Keratinocyte (primary cell): ENCODE measurements around the gene RYR2. TPM values are rescaled to one million over a fixed set of nuclear protein-coding genes. Genes with fewer than 3 reads are reported as not detected.

Source experiments
- DNase-seq: peaks from one replicate; pipeline ENCODE4 v3.0.0-alpha.2; 2011; ENCODE audit warnings: low read depth, missing footprints, low spot score
- FAIRE-seq: peaks from 2 replicates; lab custom pipeline; 2011; peaks lifted over from hg19 to GRCh38; lab: Jason Lieb, UNC
- H2AFZ ChIP-seq: 2 replicates; pipeline ENCODE4 v1.6.0; 2012; ENCODE audit warnings: low read length, control low read depth, inconsistent platforms; ENCODE audit not compliant: control insufficient read depth
- H3K27ac ChIP-seq: 2 replicates; pipeline ENCODE4 v1.5.1; 2011; ENCODE audit warnings: low read length; ENCODE audit not compliant: control insufficient read depth, insufficient read depth
- H3K27me3 ChIP-seq: 3 replicates; pipeline ENCODE4 v1.6.0; 2011; ENCODE audit warnings: low read length; ENCODE audit not compliant: control insufficient read depth, insufficient read depth; ENCODE audit errors: extremely low read depth
- H3K36me3 ChIP-seq, 2 experiments: 2 replicates in 1 of 2; 3 replicates in 1 of 2; pipeline ENCODE4 v1.5.1; 2011; ENCODE audit warnings: low read length in 2 of 2, mild to moderate bottlenecking in 1 of 2; ENCODE audit not compliant: control insufficient read depth in 2 of 2, insufficient read depth in 2 of 2; ENCODE audit errors: extremely low read depth in 1 of 2
- H3K4me1 ChIP-seq: 3 replicates; pipeline ENCODE4 v1.5.1; 2011; ENCODE audit warnings: low read length; ENCODE audit not compliant: control insufficient read depth, insufficient read depth; ENCODE audit errors: extremely low read depth
- H3K4me2 ChIP-seq: 3 replicates; pipeline ENCODE4 v1.6.0; 2011; ENCODE audit warnings: low read depth, low read length; ENCODE audit not compliant: control insufficient read depth, insufficient read depth; ENCODE audit errors: extremely low read depth
- H3K4me3 ChIP-seq, 3 experiments: fragments of 200-600 bp in 1 of 3; sonication (generic) in 1 of 3; 2 replicates in 2 of 3; 3 replicates in 1 of 3; pipeline ENCODE4 v1.5.1; 2011 to 2016; ENCODE audit warnings: low read length in 3 of 3, mild to moderate bottlenecking in 3 of 3, control low read depth in 2 of 3, inconsistent platforms in 1 of 3, low read depth in 1 of 3, mixed read lengths in 1 of 3, mixed run types in 1 of 3, moderate library complexity in 1 of 3; ENCODE audit not compliant: control insufficient read depth in 2 of 3, insufficient read depth in 2 of 3; ENCODE audit errors: extremely low read depth in 1 of 3
- H3K79me2 ChIP-seq: 2 replicates; pipeline ENCODE4 v1.6.0; 2012; ENCODE audit warnings: low read length; ENCODE audit not compliant: control insufficient read depth, insufficient read depth
- H3K9ac ChIP-seq: 3 replicates; pipeline ENCODE4 v1.6.0; 2011; ENCODE audit warnings: low read length; ENCODE audit not compliant: control insufficient read depth, insufficient read depth; ENCODE audit errors: extremely low read depth
- H3K9me1 ChIP-seq: 3 replicates; pipeline ENCODE4 v1.6.0; 2011; ENCODE audit warnings: low read length; ENCODE audit not compliant: control insufficient read depth, insufficient read depth; ENCODE audit errors: extremely low read depth
- H3K9me3 ChIP-seq: 2 replicates; pipeline ENCODE4 v1.5.1; 2012; ENCODE audit warnings: low read depth, low read length; ENCODE audit not compliant: control insufficient read depth
- H4K20me1 ChIP-seq: 3 replicates; pipeline ENCODE4 v1.6.0; 2011; ENCODE audit warnings: low read length; ENCODE audit not compliant: control insufficient read depth, insufficient read depth; ENCODE audit errors: extremely low read depth
- CTCF ChIP-seq, 3 experiments: IDR thresholded peaks in 1 of 3; conservative IDR thresholded peaks in 1 of 3; optimal IDR thresholded peaks in 1 of 3; 2 replicates in 2 of 3; 3 replicates in 1 of 3; pipeline versions ENCODE3 to v1.5.1; 2011; ENCODE audit warnings: low read length in 3 of 3, mild to moderate bottlenecking in 3 of 3, moderate library complexity in 2 of 3, control low read depth in 1 of 3, inconsistent platforms in 1 of 3; ENCODE audit not compliant: insufficient read depth in 2 of 3; ENCODE audit errors: extremely low read depth in 1 of 3
- EZH2 ChIP-seq: IDR thresholded peaks from one replicate; pipeline ENCODE4 v1.6.1; 2012; ENCODE audit warnings: inconsistent platforms, mild to moderate bottlenecking, low read length, moderate library complexity
- dilution Hi-C: fragments of 300-500 bp; cut with MboI; formaldehyde crosslinking; loops from one replicate; pipeline ENCODE4 v1.7.0; 2020; ENCODE audit warnings: low sequenced_read_pairs; ENCODE audit not compliant: extremely low pct_ligation_motif_present
- polyA plus RNA-seq, 5 experiments: library from polyadenylated mRNA; depleted of rRNA in 3 of 5; stranded (reverse) in 3 of 5; stranded (forward) in 1 of 5; unstranded in 1 of 5; fragments of >200 nt; gene quantifications; 1 replicate in 1 of 5; 2 replicates in 3 of 5; 3 replicates in 1 of 5; pipeline versions ENCODE4 v1.2.1 to v1.2.3, GENCODE V29; 2011 to 2012; ENCODE audit warnings: missing spikeins in 2 of 5, low read depth in 1 of 5, low replicate concordance in 1 of 5

The RYR2 gene
- polyA plus RNA-seq, 1 donor (not counting 4 experiments of a cell fraction or from before 2014, with no cell fraction given): 0.05 TPM

DNA sequence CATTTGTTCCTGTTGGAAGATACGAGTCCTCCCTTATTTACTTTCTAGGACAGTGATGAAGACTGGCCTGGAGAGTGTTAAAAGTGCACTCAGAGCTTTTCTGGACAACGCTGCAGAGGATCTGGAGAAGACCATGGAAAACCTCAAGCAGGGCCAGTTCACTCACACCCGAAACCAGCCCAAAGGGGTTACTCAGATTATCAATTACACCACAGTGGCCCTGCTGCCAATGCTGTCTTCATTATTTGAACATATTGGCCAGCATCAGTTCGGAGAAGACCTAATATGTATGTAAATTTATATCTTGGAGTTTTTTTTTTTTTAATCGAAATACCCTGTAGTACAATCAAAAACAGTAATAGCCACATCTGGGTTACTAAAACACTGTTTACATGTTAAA is 658.2 kb downstream of the RYR2 start:
- dilution Hi-C loops: no loop called here
- H3K4me3 ChIP-seq: no peak overlapping the region
- no peak for TF ChIP-seq EZH2
- no peak for TF ChIP-seq CTCF (optimal IDR thresholded peaks at IDR 0.05 in 1 of 3, IDR thresholded peaks at IDR 0.05 in 1 of 3, conservative IDR thresholded peaks at IDR 0.05 in 1 of 3; ENCODE audit: extremely low read depth in 1 of 3, insufficient read depth in 2 of 3, low read length in 3 of 3)
- no peak overlapping the region for H3K4me2 ChIP-seq
- H3K79me2 ChIP-seq: no peaks in the 10 kb centered on the region
- H3K4me1 ChIP-seq: no peaks in the 10 kb centered on the region
- H3K9me1 ChIP-seq: no peaks in the 10 kb centered on the region
- H3K9ac ChIP-seq: no peak overlapping the region
- no peak overlapping the region for H2AFZ ChIP-seq
- H3K9me3 ChIP-seq: no peaks in the 10 kb centered on the region
- no peaks in the 10 kb centered on the region for H4K20me1 ChIP-seq
- H3K27ac ChIP-seq: no peak overlapping the region
- no peaks in the 10 kb centered on the region for H3K36me3 ChIP-seq
- no peak for DNase-seq
- no peak for FAIRE-seq
- no peaks in the 10 kb centered on the region for H3K27me3 ChIP-seq

DNA sequence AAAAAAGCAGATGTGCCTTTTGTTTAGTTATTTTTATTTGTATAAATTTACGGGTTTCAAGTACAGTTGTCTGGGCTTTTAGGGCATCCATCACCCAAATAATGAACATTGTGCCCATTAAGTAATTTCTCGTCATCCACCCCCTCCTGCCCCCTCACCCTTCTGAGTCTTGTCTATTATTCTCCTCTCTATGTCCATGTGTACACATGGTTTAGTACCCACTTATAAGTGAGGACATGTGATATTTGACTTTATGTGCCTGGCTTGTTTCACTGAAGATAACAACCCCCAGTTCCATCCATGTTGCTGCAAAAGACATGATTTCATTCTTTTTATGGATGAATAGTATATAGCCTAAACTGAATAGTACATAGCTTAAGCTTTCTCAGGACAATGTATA is 659.5 kb downstream of the RYR2 start:
- no peaks in the 10 kb centered on the region for H3K9me1 ChIP-seq
- no peak overlapping the region for H2AFZ ChIP-seq
- no peak overlapping the region for H3K27ac ChIP-seq

More for the DNA sequence above, 659.5 kb downstream of the RYR2 start:
- FAIRE-seq (no peak), DNase-seq (no peak)
- Histone ChIP-seq H3K4me3 (no peak overlapping the region), H3K79me2 (no peaks in the 10 kb centered on the region), H3K9me3 (no peaks in the 10 kb centered on the region), H4K20me1 (no peaks in the 10 kb centered on the region), H3K4me1 (no peaks in the 10 kb centered on the region), H3K27me3 (no peaks in the 10 kb centered on the region), H3K4me2 (no peak overlapping the region), H3K9ac (no peak overlapping the region), H3K36me3 (no peaks in the 10 kb centered on the region)
- TF ChIP-seq EZH2 (no peak), CTCF (optimal IDR thresholded peaks at IDR 0.05 in 1 of 3, IDR thresholded peaks at IDR 0.05 in 1 of 3, conservative IDR thresholded peaks at IDR 0.05 in 1 of 3; ENCODE audit: extremely low read depth in 1 of 3, insufficient read depth in 2 of 3, low read length in 3 of 3) (no peak)
- dilution Hi-C loops: no loop called here
